HG02759 (cell line): Measurements from ENCODE around the gene TSACC.

ENCODE experiments used
- ATAC-seq: cut with Tn5 transposase; IDR thresholded peaks from one replicate; pipeline ENCODE4 v1.9.1; 2021; ENCODE audit warnings: mild to moderate bottlenecking, moderate library complexity; ENCODE audit not compliant: unreplicated experiment

Gene TSACC

DNA sequence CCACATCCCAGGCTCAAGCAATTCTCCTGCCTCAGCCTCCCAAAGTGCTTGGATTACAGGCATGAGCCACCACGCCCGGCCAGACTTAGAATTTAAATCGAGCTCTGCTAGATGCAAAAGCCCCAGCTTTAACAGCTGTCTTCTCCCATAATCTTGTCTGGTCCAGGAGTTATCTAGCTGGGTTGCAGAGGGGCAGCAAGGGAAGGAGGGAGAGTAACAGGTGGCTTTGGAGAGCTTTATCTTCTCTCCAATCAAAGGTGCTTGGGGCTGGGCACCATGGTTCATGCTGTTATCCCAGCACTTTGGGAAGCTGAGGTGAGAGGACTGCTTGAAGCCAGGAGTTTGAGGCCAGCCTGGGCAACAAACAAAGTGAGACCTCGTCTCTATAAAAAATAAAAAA, 34.5 kb downstream of the TSACC start:
- no peak for ATAC-seq

DNA sequence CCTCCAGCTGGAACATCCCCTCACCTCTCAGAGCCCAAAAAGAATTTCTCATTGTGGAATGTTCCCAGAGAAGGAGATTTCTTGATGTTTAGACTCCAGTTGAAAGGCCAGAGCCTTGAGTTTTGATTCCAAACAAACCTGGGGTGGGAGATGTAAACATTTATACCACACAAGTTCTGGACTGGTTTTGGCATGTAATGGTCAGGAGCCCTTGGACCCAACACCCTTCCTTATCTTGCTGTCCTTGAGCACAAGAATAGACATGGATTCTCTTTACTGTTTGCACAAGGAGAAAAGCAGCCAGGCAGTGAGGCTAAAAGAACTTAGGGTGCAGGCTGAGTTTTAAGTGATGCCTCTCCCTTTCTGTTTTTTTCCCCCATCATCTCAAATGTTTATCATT, 35.2 kb downstream of the TSACC start:
- ATAC-seq, result no peak

DNA sequence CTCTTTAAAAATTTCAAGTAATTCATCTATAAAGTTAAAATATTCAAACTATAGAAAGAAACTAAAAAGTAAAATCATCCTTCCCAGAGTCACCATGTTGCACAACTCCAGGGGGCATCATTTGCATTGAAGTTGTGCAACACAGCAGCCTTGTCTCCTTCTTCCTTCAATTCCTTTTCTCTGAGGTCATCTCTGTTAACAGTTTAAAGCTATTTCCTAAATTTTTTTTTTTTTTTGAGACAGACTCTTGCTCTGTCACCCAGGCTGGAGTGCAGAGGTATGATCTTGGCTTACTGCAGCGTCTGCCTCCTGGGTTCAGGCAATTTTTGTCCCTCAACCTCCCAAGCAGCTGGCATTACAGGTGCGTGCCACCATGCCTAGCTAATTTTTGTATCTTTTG, 37.8 kb downstream of the TSACC start:
- ATAC-seq, result no peak

DNA sequence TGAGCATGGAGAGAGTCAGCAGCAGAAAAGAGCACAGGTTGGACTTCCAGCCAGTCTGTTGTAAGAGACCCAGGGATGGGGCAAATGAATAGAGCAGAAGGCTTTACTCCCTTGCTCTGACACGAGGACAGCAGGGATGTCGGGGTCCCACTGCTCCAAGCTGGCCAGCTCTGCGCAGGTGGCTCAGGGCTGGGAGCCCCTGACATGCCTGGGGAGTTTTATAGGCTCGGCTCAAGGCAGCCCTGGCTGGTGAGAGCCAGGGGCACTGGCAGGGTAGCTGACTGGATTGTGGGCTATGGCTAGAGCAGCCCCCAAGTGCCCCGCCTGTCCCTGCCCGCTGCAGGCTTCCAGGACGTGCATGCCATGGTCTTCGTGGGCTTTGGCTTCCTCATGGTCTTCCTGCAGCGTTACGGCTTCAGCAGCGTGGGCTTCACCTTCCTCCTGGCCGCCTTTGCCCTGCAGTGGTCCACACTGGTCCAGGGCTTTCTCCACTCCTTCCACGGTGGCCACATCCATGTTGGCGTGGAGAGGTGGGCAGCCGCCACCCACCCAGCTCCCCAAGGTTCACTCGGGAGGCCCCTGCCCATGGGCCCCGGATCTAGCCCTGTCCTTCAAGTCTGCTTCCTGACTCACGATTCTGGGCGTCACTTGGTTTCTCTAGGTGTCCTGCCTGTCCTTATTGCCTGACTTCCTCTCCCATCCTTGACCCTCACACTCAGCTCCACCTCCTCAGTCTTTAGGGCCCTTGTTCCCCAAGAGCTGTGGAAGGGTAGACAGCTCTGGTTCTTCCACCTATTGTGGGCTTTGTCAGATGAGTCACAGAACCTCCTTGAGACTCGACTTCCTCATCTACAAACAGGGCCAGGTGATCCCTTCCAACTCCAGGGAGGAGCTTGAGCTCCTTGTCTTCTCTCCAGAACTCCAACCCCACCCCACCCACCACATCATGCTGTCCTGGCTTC, 38.9 kb downstream of the TSACC start:
- ATAC-seq, result no peak

DNA sequence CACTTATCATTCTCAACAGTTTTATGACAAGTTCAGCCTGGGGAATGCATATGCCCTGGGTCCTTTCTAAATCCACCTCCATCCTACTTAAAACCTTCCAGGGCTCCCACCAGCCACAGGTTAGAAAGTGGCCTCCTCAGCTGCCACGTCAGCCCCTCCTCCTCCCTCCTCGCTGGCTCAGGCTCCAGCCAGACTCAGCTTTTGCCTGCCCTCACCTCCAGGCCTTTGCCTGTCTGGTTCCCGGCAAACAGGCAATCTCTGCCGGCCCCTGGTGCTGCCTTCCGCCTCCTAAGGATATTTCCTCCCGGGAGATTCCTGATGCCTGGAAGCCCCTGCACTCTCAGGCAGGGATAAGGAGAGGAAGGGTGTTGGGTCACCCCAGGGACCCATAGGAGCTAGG, 40.2 kb downstream of the TSACC start:
- no peak for ATAC-seq

DNA sequence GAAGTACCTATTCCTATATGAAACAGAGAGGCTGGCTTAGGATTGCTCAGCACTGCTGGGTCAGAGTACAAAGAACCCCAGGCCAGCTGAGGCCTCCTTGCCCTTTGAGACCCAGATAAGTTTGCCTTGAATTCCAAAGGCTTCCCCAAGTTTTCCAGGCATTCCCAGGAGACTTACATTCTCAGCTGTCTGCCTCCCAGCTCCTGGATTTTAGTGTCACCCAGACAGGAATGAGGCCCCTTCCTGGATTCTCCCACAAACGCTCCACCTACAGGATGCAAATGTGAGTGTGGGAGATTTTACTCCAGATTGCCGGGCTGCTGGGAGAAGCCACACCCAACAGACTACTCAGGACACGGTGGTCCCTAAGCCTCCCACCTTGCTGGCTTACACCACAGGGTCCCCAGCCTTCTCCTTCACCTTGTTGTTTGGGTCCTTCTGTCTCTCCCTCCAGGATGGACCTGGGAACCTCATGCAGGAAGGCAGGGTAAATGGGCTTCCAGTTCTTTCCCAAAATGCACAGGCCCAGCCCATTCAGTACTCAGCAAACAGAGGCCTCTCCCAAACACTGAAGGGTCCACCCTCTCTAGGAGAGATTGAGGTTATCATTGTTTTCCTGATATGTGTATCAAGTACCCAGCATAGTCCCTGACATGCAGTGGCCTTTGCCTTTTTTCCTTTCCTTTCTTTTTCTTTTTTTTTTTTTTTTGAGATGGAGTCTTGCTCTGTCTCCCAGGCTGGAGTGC, 41.3 kb downstream of the TSACC start:
- ATAC-seq, result no peak

DNA sequence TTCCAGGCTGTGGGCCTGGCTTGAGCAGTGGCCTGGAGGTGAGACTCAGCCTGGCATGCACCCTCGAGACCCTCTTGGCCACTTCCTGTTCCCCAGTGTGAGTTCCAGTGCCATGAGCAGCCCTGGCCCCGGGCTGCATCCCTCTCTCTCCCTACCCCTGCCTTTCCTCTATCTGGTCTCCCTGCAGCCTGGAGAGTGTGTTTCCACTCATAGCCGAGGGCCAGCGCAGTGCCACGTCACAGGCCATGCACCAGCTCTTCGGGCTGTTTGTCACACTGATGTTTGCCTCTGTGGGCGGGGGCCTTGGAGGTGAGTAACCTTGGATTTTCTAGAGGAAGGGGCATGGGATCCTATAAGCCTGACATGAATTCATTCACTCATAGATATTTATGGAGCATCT, 44.2 kb downstream of the TSACC start:
- no peak for ATAC-seq

DNA sequence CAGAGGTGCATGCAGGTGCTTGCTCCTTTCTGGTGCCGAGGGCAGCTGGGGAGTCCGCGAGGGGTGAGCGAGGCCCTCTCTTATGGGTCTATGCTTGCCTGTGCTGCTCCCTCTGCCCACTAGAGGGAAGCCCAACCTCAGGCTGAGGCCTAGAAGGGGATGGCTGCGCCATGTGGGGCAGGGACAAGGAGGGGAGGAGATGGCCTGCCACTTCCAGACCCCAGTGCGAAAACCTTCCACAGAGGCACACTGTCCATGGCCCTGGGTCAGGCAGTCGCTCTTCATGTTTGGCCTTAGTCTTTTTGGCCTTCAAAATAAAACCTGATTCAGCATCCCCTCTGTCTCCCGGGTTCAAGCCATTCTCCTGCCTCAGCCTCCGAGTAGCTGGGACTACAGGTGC, 44.7 kb downstream of the TSACC start:
- ATAC-seq, result peak; percentile 67

DNA sequence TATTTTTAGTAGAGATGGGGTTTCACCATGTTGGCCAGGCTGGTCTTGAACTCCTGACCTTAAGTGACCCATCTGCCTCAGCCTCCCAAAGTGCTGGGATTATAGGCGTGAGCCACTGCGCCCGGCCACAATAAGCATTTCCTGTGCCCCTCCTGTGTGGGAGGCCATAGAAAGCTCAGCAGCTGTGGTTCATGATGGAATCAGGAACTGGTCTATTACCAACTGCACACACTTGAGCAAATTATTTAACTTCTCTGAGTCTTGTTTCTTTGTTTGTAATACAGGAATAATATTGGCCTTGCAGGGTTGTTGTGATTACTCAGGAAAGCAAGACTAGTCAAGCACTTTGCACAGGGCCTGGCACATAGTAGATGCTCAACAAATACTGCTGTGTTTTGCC, 45.7 kb downstream of the TSACC start:
- ATAC-seq, result no peak

DNA sequence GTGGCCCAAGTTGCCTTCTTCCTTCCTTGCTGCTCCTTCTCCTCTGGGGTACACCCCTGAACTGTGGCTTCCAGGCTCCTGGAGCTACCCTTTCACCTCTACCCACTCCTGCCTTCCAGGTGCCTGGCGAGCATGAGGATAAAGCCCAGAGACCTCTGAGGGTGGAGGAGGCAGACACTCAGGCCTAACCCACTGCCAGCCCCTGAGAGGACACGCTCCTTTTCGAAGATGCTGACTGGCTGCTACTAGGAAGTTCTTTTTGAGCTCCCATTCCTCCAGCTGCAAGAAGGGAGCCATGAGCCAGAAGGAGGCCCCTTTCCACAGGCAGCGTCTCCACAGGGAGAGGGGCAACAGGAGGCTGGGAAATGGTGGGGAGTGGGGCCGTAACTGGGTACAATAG, 46.3 kb downstream of the TSACC start:
- no peak for ATAC-seq

DNA sequence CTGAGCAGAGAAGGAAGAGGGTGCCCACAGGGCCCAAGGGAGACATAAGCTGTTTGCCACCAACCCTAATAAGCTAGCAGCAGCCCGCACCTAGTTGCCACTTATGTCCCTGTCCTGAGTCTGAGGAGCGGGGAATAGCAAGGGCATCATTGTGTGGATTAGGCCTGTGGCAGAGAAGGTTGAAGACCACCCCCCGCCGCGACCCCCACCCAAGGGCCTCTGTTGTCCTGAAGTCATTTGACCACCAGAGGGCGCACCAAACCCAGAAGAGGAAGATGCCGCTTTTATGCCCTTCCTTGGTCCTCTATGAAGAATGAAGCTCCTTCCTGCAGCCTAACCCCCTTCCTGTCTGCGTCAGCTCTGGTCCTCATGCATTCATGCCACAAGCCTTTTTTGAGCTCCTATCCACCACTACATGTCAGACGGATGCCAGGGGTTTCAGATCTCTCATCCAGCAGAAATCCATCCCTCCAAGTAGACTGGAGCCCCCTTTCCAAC, 47.3 kb downstream of the TSACC start:
- no peak for ATAC-seq

DNA sequence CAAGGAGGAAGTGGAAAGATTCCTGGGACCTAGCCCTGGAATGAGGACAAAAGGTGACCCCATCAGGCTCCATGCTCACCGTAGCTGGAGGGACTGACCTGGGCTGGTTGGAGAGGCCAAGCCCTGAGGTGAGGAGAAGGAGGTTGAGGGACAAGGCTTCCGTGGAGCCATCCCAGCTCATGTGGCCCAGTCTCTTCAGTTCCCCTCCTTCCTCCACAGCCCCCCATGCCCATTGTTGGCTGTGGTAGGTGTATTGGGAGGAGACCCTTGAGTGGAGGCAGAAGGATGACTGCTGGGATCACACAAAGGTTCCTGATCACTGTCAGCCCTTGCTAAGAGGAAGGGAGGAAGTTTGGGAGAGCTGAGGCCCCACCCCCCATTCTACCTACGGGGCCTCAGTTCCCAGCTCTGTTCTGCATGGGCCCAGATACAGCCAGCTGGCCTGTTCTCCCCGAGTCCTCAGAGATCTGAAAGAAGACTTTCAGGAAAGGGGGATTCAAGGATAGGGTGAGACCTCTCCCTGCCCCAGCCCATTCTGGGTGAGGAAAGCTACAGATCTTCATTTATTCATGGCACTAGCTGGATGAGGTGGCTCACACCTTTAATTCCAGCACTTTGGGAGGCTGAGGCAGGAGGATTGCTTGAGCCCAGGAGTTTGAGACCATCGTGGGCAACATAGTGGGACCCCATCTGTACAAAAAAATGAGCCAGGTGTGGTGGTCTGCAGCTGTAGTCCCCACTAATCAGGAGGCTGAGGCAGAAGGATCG, 48.0 kb downstream of the TSACC start:
- ATAC-seq, result no peak

DNA sequence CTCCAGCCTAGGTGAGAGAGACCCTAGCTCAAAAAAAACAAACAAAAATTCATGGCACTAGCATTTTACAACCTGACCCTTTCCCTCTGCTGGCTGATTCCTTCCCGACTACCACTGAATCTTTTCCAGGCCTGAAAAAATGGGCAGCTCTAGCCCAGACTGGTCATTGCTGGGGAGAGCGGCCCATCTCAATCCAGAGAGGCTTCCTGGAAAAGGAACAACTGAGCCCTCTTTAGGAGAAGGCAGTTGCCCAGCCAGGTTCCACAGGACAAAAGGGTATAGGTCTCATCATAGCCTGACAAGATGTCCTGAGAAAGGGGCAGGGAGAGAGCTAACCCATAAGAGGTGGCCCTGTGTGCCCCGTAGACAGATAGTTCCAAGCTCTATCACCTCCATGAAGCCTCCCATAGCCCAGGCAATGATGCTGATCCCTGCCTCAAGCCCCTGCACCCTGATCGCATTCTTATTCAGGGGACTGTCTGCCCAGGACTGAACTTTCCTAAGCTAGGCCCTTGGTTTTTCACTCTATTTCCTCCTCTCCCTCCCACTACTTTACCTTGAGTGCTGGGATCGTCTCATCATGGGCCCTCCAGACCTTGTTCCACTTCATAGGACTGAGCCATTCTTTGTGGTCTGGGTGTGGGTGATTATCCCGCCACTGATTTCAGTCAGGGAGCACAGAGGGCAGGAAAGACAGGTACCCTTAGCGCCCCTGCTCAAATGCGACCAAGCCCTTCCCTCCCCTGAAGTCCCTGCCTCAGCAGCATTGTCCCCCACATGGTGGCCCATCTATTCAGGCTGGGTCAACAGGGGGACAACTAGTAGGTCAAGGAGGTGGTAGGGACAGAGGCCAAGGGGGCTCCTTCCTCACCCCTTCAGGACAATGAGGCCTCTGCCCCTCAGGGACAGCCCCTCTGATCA, 48.9 kb downstream of the TSACC start:
- no peak for ATAC-seq

DNA sequence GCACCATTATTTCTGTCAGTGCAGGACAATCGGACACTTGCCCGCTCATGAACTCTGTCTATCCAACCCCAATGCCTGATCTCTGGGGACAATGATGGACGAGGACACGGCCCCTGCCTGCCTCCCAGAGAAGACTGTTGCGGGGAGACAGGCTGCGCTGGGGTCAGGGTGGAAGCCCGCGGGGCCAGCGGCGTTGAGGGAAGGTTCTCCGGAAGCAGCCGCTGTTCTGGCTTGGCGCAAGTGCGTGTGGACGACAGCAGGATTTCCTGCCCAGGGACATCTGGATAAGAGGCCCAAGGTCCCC, 49.5 kb downstream of the TSACC start:
- ATAC-seq, result no peak

DNA sequence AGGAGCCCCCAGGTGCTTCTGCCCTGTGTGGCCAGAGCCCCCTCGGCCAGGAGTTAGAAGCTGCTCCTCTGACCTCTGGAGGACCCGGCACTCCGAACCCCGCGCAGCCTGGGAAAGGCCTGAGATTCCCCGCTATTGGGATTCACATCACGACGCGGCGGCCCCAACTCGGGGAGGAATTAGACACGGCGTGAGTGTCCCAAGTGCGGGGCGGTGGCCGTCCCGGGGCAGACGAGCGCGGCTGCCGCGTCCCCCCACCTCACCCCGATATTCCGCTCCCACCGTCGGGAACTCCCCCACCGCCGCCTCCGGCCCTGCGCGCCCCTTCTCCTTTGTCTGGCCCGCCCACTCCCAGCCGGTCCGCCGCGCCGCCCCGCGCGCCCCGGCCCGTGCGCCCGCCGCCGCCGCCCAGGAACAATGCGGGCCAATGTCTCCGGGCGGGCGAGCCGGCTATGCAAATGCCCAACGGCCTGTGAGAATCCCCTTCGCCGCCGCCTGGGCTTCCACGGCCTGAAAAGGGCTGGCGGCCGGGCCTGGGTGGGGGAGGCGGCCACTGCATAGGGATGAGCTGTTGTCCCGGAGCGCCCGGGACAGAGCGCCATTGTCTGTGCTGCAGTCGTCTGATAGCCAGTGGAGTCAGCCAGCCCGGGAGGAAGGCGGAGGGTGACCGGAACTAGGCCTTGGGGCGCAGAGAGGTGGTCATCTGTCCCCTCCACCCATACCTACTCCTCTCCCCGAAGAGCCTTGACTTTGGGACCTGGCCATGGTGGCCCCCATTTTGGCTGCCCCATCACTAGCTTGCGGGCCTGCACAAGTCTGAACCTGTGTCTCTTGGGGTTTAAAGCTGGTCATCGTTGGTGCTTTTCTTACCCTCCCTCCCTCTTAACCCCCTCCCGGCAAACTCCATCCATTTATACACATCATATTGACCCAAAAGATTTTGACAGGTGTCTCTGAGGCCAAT, 50.1 kb downstream of the TSACC start:
- ATAC-seq, result no peak

DNA sequence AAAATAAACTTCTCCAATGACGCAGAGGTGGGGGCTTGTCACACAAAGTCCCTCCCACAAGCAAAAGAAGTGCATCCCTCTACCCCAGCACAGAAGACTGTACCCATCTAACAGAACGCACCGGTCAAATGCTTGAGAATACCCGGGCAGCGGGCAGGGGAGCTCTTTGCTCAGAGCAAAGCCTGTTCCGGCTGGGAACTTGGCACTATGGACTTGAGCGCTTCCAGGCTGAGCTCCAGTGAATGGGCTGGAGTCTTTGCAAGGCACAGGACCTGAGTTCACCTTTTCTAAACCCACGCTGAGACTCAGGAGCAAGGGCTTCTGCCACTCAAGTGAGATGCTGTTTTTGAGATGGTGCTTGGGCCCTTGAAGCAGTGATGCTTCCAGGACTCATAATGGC, 51.0 kb downstream of the TSACC start:
- no peak for ATAC-seq

DNA sequence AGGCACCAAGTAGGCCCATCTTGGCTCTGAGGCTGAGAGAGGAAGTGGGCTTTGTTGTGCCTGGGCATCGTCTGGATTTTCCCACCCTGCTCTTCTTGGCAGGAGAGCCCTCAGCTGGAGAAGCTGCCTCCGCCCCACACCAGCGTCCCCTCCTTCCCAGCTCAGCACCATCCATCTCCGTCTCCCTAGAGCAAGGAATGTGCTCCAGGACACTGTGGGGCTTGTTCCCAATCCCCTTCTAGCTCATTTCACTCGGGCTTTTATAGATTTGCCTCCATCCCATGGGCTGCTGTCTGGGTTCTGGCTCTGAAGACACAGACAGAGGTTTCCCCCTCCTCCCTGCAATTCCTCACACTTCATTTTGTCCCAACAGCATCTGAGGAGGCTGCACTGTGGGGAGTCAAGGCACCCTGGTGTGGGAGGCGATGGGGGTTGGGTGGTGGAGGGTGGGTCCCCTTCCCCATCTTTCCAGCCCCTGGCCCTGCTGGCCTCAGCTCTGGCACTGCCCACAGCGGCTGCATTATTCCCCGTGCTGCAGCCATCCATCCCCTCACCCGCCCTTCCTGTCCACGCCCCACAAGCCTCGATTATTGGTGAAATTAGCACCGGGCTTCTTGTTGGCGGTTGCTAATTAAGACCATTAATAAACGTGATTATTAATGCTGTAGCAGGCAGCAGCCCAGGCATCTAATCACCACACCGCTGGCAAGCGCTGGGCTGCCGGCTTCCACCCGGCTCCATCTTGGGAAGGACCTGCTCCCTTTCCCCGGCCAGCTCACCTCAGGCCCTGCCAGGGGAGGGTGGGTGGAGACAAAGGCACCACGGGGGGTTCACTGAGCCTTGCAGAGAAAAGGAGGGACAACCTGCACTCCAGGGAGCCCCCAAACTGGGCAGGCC, 52.4 kb downstream of the TSACC start:
- ATAC-seq, result no peak

DNA sequence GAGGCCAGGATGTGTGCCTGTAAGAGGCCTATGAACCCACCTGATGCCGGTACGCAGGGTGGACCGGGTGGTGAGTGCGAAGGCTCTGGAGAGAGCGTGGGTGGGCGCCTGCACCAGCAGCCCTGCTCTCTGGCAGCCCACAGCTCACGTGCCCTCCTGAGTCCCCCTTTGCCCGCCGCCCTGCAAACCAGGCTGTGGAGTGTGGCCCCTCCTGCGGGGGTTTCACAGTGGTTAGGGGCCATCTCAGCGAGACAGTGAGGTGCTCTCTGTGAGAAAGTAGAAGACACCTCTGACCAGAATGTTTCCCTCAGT, 53.0 kb downstream of the TSACC start:
- ATAC-seq, result no peak
